Activated CD8-positive, alpha-beta T cell treated with anti-CD3 and anti-CD28 coated beads, Interleukin-2, amount 10 ng/mL, durations not matched to agents 7 days and 5 days (primary cell): ENCODE data around the gene RNH1. TPM values are rescaled to one million over a fixed set of nuclear protein-coding genes. Genes with fewer than 3 reads are reported as not detected.

Experiments
- ATAC-seq: fragments of 150-1000 bp; cut with Tn5 transposase; one replicate; pipeline ENCODE4 v1.10.0; 2021; ENCODE audit warnings: moderate library complexity
- CTCF ChIA-PET: fragments of 350-600 bp; sonication (Branson Sonifier 250); formaldehyde crosslinking; loops from one replicate; lab custom pipeline; 2021; ENCODE audit warnings: antibody characterized with exemption; lab: Charles Lee
- POLR2A ChIA-PET: fragments of 350-600 bp; sonication (Branson Sonifier 250); formaldehyde crosslinking; loops from one replicate; lab custom pipeline; 2021; ENCODE audit warnings: antibody characterized with exemption; lab: Charles Lee
- DNase-seq: peaks from one replicate; pipeline ENCODE4 v3.0.0-alpha.2; 2020
- H3K27ac Mint-ChIP-seq: one replicate; pipeline ENCODE4 v1.8.0; 2021; ENCODE audit warnings: mild to moderate bottlenecking, mixed read lengths
- H3K27me3 Mint-ChIP-seq: one replicate; pipeline ENCODE4 v1.8.0; 2021; ENCODE audit warnings: low read depth, mixed read lengths
- H3K36me3 Mint-ChIP-seq: one replicate; pipeline ENCODE4 v1.8.0; 2021; ENCODE audit warnings: low read depth, mixed read lengths
- H3K4me1 Mint-ChIP-seq: one replicate; pipeline ENCODE4 v1.8.0; 2021; ENCODE audit warnings: low read depth, mixed read lengths
- H3K4me3 Mint-ChIP-seq: one replicate; pipeline ENCODE4 v1.8.0; 2021; ENCODE audit warnings: mild to moderate bottlenecking, mixed read lengths
- H3K9me3 Mint-ChIP-seq: one replicate; pipeline ENCODE4 v1.8.0; 2022; ENCODE audit warnings: mixed read lengths; ENCODE audit not compliant: insufficient read depth
- total RNA-seq, 2 experiments: library from RNA; stranded (reverse); gene quantifications; one replicate each; pipeline ENCODE4 v1.2.3, GENCODE V29; 2021

Gene RNH1
- total RNA-seq, 2 experiments from 2014 or later = 104 to 105 TPM

DNA sequence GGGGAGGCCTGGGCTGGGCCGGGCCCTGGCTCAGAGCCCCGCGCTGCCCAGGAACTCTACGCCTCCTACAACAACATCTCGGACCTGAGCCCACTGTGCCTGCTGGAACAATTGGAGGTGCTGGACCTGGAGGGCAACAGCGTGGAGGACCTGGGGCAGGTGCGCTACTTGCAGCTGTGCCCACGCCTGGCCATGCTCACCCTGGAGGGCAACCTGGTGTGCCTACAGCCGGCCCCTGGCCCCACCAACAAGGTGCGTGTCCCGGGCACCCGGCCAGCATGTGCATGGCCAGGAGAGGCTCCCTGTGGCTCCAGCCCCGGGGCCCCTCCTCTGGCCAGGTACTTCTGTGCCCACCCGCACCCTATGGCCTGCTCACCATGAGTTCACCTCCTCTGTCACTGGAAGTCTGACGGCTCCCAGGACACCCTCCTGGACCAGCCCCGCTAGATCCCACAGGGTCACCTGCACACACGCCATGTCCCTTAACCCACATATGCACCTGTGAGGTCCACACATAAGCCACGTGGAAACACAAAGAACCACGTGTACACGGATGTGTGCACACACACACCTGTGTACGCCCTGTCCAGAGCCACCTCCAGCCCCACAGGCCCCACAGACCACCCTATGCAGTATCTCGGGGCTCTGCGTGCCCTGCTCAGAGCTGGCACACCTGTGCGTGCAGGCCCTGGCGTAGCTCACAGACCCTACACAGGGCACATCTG, 43.1 kb upstream of the RNH1 start:
- H3K36me3 Mint-ChIP-seq = no peaks in the 10 kb centered on the region
- no peak for ATAC-seq
- no peaks in the 10 kb centered on the region for H3K4me1 Mint-ChIP-seq
- ChIA-PET CTCF (interaction anchor here (1.1 kb wide), 1 partner anchor 197 kb away, joined by 3 read pairs; the partner anchor contains the start of gene TALDO1), POLR2A (no interaction called here)
- no peak overlapping the region for H3K4me3 Mint-ChIP-seq
- no peaks in the 10 kb centered on the region for H3K9me3 Mint-ChIP-seq
- DNase-seq = no peak
- H3K27me3 Mint-ChIP-seq = no peaks in the 10 kb centered on the region
- no peak overlapping the region for H3K27ac Mint-ChIP-seq

DNA sequence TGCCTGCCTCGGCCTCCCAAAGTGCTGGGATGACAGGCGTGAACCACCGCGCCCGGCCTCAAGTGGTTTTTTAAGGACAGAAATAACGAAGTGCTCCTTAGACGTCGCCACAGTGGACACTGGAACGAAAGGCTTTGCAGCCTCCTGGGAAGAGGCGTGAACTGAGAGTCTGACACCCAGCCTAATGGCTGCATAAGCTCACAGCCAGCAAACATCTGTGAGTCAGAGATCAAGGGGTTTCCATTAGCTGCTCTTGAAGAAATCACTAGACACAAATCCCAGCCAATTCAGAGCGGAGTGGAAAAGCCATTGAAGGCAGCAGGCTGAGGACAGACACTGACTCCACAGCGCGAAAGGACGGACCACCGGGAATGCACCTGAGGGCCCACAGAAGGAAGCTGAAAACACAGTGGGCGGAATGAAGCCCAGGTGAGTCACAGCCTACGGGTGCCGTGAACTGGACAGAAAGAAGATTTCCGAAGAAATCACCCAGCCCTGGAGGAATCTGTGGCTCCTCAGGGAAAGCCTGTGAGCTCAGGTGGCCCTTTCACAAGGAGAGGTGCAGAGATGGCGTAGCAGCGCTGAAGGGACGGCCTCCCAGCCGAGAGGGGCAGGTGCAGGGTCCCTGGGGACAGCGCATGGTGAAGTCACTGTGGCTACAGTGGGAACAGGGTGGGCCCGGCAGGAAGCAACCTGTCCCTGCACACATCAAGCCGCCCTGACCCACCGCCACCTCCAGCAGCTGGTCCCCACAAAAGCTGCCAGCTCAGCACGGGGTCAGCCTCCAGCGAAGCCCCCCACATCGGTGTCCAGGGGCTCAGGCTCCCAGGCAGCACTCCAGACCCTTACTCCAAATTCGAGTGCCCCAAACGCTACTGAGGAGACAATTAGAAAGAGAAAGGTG, 41.9 kb upstream of the RNH1 start:
- Mint-ChIP-seq H3K27me3 (no peaks in the 10 kb centered on the region), H3K4me1 (no peaks in the 10 kb centered on the region), H3K27ac (no peak overlapping the region), H3K36me3 (no peaks in the 10 kb centered on the region), H3K4me3 (no peak overlapping the region), H3K9me3 (no peaks in the 10 kb centered on the region)
- ChIA-PET CTCF (no interaction called here), POLR2A (no interaction called here)
- ATAC-seq (no peak), DNase-seq (no peak)

DNA sequence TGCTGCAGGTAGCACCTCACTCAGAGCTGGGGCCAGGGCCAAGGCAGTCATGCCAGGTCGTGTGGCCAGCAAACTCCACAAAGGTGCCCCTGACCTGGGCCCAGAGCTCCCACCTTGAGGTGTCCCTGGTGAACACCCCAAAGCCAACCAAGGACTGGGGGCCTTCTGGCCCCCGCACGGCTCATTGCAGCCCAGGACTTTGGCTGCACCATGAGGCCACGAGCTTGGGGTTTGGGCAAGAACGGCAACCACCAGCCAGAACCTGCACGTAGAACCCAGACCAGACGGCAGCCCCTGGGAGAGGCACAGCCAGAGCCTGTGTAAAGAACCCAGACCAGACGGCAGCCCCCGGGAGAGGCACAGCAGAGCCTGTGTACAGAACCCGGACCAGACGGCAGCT, 38.1 kb upstream of the RNH1 start:
- H3K4me1 Mint-ChIP-seq = no peaks in the 10 kb centered on the region
- H3K4me3 Mint-ChIP-seq = no peak overlapping the region
- no peak overlapping the region for H3K27ac Mint-ChIP-seq
- H3K36me3 Mint-ChIP-seq = no peaks in the 10 kb centered on the region
- no peaks in the 10 kb centered on the region for H3K27me3 Mint-ChIP-seq
- no peaks in the 10 kb centered on the region for H3K9me3 Mint-ChIP-seq
- DNase-seq (no peak), ATAC-seq (no peak)
- POLR2A ChIA-PET = no interaction called here
- CTCF ChIA-PET = interaction anchor here (1.4 kb wide), 1 partner anchor 11 kb away, joined by 4 read pairs; no protein-coding TSS in a partner anchor

DNA sequence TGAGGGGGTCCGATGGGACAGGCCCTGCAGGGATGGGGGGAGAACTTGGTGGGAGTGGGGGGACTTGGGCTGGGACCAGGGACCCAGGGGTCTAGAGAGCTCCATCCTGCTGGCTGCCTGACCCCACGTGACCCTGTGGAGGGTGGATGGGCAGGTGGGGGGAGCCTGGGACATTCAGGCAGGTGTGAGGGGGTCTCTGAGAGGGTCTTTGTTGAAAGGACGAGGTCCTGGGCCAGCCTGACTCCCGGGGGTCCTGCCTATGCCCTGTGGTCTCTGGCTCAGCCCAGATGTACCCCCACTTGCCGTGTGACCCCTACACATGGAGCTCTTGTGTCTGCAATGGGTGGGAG, 37.8 kb upstream of the RNH1 start:
- DNase-seq (no peak), ATAC-seq (no peak)
- H3K36me3 Mint-ChIP-seq = no peaks in the 10 kb centered on the region
- no peaks in the 10 kb centered on the region for H3K27me3 Mint-ChIP-seq
- H3K4me3 Mint-ChIP-seq = no peak overlapping the region
- no peak overlapping the region for H3K27ac Mint-ChIP-seq
- CTCF ChIA-PET = interaction anchor here (1.4 kb wide), 1 partner anchor 11 kb away, joined by 4 read pairs; no protein-coding TSS in a partner anchor
- H3K9me3 Mint-ChIP-seq = no peaks in the 10 kb centered on the region
- POLR2A ChIA-PET = interaction anchor here (0.6 kb wide), 1 partner anchor 13 kb away, joined by 3 read pairs; no protein-coding TSS in a partner anchor
- H3K4me1 Mint-ChIP-seq = no peaks in the 10 kb centered on the region

DNA sequence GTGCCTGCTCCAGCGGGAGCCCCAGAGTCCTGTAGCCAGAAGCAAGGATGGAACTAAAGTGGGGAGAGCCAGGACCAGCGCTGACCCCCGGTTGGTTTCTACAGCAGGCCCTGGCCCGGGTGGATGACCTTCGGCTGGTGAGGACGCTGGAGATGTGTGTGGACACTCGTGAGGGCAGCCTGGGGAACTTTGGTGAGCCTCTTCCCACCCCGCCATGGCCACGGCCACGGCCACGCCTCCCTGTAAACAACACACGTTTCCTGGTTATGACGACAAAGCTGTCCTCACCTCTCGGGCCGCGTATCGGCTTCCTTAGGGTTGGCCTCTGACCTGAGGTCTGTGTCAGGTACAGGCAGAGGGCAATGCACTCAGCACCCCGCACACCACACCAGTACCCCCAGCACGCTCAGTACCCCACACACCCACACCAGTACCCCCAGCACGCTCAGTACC, 34.4 kb upstream of the RNH1 start:
- H3K9me3 Mint-ChIP-seq = no peaks in the 10 kb centered on the region
- peaks cover 15% of the 10 kb centered on the region for H3K4me1 Mint-ChIP-seq
- CTCF ChIA-PET = no interaction called here
- H3K4me3 Mint-ChIP-seq = no peak overlapping the region
- no peaks in the 10 kb centered on the region for H3K27me3 Mint-ChIP-seq
- ATAC-seq (no peak), DNase-seq (no peak)
- H3K36me3 Mint-ChIP-seq = no peaks in the 10 kb centered on the region
- H3K27ac Mint-ChIP-seq = no peak overlapping the region
- POLR2A ChIA-PET = no interaction called here

DNA sequence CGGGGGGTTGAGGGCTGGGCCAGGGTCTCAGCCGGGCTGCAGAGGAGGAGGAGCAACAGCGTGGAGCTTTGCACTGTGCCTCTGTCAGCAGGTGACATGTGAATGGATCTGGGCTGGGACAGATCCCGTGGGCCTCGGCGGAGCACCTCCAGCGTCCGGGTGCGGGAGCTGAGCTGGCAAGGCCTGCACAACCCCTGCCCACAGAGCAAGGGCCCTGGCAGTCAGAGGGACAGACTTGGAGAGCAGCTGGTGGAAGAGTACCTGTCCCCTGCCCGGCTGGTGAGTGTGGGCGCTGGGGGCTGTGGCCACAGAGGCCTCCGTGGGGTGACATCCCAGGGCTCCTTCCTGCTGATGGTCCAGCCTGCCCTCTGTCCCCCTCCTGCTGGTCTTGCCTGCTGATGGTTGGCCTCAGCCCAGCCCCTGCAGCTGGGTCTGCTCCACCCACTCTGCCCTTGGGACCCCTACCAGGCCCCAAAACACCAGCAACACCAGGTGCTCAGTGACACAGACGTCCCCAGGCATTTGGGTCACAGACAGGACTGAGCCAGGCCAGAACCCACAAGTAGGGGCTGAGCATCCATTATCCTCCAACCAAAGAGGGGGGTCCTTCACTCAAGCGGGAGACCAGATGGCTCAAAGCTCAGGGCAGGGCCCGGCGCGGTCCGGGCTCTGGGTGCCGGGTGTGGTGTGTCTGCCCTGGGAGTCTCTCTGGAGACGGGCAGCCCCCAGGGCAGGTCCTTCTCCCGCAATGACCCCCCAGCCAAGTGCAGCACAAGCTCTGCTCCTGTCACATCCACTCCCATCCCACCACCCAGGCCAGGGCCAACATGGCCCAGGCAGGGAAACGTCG, 33.8 kb upstream of the RNH1 start:
- ChIA-PET CTCF (no interaction called here), POLR2A (no interaction called here)
- Mint-ChIP-seq H3K9me3 (no peaks in the 10 kb centered on the region), H3K4me1 (peaks cover 20% of the 10 kb centered on the region), H3K36me3 (no peaks in the 10 kb centered on the region), H3K27ac (no peak overlapping the region), H3K4me3 (no peak overlapping the region), H3K27me3 (no peaks in the 10 kb centered on the region)
- DNase-seq = no peak
- no peak for ATAC-seq

DNA sequence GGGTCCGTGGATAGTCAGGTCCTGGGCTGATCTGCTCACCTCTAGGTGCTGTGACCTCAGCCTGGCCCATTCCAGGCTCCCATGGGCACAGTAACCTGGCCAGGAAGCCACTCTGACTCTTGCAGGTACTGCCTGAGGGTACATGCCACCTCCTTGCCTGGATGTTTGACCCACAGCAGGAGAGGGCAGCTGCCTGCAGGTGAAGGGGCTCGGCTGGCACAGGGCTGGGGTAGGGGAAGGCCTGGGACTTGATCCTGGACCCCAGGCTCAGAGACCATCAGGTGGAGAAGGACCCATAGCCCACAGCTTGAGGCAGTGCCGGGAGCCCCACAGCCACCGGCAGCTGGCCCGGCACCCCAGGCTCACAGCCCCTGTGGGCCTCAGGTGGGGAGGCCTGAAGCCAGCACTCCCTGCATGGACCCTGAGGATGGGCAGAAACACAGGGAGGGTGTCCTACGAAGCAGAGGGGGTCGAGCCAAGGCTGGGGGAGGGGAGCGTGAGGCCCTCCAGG, 33.0 kb upstream of the RNH1 start:
- Mint-ChIP-seq H3K4me3 (no peak overlapping the region), H3K4me1 (peaks cover 20% of the 10 kb centered on the region), H3K27ac (no peak overlapping the region), H3K27me3 (no peaks in the 10 kb centered on the region), H3K36me3 (no peaks in the 10 kb centered on the region), H3K9me3 (no peaks in the 10 kb centered on the region)
- no peak for DNase-seq
- no peak for ATAC-seq
- ChIA-PET CTCF (no interaction called here), POLR2A (no interaction called here)

DNA sequence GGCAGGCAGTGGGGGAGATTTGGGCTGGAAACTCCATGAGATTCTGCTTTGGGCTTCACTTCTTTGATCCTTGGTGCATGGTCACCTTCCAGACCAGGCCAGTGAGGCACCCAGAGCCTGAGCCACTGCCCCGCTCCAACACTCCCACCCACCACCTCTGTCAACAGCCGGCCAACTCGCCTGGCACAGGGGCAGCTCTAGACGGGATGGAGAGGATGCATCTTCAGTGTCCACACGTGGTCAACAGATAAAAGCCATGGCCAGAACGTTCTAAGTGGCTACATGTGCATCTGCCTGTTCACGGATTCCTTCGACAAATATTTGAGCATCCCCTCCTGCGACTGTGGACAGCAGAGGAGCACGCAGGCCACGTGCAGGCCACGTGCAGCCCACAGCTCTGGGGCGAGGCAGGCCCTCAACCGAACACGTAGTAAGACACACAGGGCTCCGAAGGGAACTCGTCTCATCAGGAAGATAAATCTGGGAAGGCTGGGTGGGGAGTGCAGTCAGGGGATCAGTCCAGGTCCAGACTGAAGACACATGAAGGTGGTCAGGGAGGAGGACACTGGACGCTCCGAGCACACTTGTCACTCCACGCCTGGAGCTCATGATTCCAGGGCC, 31.5 kb upstream of the RNH1 start:
- Mint-ChIP-seq H3K36me3 (no peaks in the 10 kb centered on the region), H3K9me3 (no peaks in the 10 kb centered on the region), H3K27me3 (no peaks in the 10 kb centered on the region), H3K27ac (no peak overlapping the region), H3K4me3 (no peak overlapping the region), H3K4me1 (peaks cover 26% of the 10 kb centered on the region)
- ChIA-PET CTCF (interaction anchor here (1.9 kb wide), 1 partner anchor 16 kb away, joined by 7 read pairs; no protein-coding TSS in a partner anchor), POLR2A (interaction anchor here (0.6 to 1.3 kb wide), 3 partner anchors 16 to 187 kb away, joined by 3 to 4 read pairs (median 3); no protein-coding TSS in a partner anchor)
- ATAC-seq (no peak), DNase-seq (no peak)

DNA sequence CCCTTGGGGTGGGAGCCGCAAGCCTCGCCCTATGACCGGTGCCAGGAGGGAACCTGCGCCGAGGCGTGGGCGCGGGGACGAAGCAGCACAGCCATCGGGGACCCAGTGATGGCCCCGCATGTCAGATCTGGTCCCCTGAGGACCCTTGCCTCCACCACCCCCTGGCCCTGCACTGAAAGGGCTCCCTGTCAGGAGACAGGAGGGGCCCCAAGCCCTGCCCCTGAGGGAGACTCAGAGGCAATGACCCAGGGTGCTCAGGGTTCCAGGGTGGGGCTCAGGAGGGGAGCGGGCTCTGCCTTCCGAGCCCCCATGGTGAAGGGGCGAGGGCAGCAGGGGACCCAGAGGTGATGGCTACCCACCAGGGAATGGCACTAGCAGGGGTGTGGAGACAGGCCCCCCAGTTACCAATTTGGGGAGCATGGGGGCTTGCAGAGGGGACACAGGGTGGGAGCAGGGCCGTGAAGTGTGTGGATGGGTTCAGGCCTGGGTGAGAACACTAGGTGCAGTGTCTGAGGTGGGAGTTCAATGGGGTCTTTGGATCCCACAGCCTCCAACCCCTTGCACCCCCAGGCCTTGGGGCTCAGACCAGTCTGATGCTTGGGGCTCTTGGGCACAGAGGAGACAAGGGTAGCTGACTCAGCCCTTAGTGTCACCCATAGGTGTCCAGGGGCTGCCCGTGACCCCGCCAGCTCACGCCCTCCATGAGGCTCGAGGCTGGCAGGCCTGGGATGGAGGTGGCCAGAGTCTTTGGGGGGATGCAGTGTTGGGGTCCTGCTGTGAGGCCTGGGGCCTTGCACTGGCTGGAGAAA, 30.8 kb upstream of the RNH1 start:
- H3K36me3 Mint-ChIP-seq = no peaks in the 10 kb centered on the region
- H3K27me3 Mint-ChIP-seq = no peaks in the 10 kb centered on the region
- ChIA-PET CTCF (interaction anchor here (1.9 kb wide), 1 partner anchor 17 kb away, joined by 7 read pairs; no protein-coding TSS in a partner anchor), POLR2A (interaction anchor here (1.2 to 1.6 kb wide), 3 partner anchors 17 to 31 kb away, joined by 3 to 4 read pairs (median 4); no protein-coding TSS in a partner anchor)
- ATAC-seq = no peak
- H3K4me1 Mint-ChIP-seq = peaks cover 26% of the 10 kb centered on the region
- peak overlapping the region; percentile 93 for H3K27ac Mint-ChIP-seq
- no peak for DNase-seq
- peak overlapping the region; percentile 51 for H3K4me3 Mint-ChIP-seq
- no peaks in the 10 kb centered on the region for H3K9me3 Mint-ChIP-seq
